NOMO-1 treated with DMSO at 0.1 percent for 48 hours (cell line): ENCODE measurements around the gene DPP10.

ENCODE experiments used
- DNase-seq: peaks from one replicate; lab custom pipeline; 2025; ENCODE audit not compliant: unreplicated experiment; lab: John Stamatoyannopoulos, UW

The DPP10 gene

GRCh38 chr2:115634578-115634977 lies 1192.1 kb downstream of the DPP10 start:
- no peak for DNase-seq

GRCh38 chr2:115635430-115635829 lies 1193.0 kb downstream of the DPP10 start:
- no peak for DNase-seq

DNA sequence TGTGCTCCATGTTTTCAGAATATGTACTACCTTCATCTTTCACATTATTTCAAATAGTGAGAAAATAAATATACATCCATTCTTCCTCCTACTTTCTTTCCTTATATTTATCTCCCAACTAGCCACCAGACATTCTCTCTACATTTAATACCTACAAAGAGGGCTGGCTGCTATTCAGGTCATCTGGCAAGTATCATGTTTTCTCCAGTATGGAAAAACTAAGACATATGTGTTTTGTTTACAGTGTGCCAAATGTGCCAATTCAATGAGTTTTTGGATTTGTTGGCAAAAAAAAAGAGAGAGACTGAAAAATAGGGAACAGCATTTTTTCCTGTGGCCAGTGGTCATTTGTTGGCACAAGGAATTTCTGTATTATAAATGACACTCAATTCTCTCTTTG lies 1207.3 kb downstream of the DPP10 start:
- DNase-seq, result no peak

- no peak for DNase-seq
Observed at GRCh38 chr2:115650827-115651226, 1208.4 kb downstream of the DPP10 start.

DNA sequence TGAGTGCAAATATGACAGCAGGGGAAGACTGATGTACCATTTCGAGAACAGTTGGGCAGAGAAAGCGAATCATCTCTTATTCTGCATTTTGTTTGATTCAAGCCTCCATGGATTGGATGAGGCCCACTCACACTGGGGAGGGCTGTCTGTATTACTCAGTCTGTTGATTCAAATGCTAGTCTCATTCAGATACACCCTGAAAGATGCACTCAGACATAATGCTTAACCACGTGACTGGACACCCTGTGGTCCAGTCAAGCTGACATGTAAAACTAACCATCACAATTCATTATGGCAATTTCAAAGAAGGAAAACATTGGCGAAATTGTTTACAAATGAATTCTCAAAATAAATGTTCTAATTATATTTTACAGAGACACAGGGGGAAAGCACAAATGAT lies 1210.2 kb downstream of the DPP10 start:
- DNase-seq, result no peak

DNA sequence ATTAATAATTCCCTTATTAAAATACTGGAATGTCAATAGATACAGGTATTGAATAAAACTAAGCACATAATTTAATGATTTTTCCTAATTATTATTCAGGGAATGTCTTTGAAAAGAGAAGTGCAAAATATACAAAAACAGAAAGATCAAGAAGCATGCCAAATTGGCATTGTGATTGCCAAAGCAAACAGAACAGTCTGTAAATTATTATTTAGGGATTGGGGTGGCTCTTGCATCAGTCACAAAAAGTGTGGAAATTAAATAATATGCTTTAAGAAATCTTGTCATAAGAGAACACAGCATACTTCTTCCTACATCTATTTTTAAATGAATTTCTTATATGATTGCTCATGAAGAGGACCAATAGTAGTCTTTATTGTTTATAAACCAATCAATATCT lies 1211.9 kb downstream of the DPP10 start:
- no peak for DNase-seq

- DNase-seq, result no peak
Observed at GRCh38 chr2:115678129-115678528, 1235.7 kb downstream of the DPP10 start.

DNA sequence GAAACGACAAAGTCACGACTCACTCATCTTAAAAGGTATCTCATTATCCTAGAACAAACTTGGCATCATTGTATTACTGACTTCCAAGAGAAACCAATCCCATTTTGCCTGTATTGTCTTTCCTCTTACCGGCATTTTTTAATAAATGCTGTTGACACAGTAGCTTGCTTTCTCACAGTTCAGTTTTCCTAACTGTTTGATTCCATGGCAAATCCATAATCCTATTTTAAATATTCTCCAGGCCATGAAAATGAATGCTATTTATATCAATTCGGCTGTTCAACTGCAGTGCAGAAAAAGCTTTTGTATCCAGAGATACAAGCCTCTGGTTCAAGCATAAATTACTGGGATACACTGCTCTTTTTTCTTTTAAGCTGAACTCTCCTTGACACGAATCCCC lies 1241.9 kb downstream of the DPP10 start:
- no peak for DNase-seq

GRCh38 chr2:115691409-115691808 lies 1249.0 kb downstream of the DPP10 start:
- no peak for DNase-seq

- DNase-seq, result no peak
Observed at GRCh38 chr2:115694651-115695050, 1252.2 kb downstream of the DPP10 start.

GRCh38 chr2:115733190-115733775 lies 1290.8 kb downstream of the DPP10 start:
- no peak for DNase-seq

- no peak for DNase-seq
Observed at GRCh38 chr2:115738111-115738510, 1295.7 kb downstream of the DPP10 start.

- DNase-seq, result no peak
Observed at GRCh38 chr2:115739574-115739973, 1297.1 kb downstream of the DPP10 start.

DNA sequence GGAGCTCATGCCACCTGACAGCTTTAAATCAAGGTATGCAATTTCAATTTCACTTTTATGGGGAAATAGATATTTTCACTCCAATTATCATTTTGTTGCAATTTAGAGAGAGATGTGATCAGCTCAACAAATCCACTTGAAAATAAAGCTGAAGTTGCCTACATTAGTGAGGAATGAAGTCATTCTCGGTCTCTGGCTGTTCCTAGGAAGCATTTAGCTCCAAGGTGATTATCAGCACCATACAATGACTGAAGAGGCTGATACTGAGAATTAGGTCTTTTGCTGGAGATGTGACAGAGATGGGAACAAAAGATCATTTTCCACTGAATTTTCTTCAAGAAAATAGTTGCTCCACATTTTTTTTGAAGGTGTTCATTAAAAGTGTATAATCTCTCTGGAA lies 1303.7 kb downstream of the DPP10 start:
- DNase-seq, result no peak

DNA sequence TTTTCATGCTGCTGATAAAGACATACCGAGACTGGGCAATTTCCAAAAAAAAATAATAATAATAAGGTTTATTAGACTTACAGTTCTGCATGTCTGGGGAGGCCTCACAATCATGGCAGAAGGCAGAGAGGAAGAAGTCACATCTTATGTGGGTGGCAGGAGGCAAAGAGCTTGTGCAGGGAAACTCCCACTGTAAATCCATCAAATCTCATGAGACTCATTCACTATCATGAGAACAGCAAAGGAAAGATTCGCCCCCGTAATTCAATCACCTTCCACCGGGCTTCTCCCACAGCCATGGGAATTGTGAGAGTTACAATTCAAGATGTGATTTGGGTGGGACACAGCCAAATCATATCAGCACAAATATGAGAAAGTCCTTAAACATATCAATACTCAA lies 1314.8 kb downstream of the DPP10 start:
- no peak for DNase-seq

GRCh38 chr2:115763601-115764000 lies 1321.2 kb downstream of the DPP10 start:
- no peak for DNase-seq

DNA sequence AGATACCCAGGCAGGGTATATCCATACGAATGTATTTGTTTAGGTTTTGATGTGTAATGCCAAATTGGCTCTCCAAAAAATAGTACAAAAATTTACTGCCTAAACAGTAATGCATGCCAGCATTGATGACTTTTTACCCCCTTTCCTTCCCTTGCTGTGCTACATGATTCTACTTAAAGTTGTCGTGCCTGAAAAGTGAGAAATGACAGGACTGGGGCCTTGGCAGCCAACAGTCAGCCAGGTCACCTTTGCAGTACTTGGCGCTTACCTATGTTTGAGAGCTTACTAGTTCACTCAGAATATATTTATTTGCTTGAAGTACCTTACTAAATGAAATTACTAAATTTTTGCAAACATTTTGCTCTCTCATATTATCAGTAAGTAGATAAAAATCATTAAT lies 1329.1 kb downstream of the DPP10 start:
- no peak for DNase-seq

GRCh38 chr2:115774361-115774760 lies 1331.9 kb downstream of the DPP10 start:
- no peak for DNase-seq

- no peak for DNase-seq
Observed at GRCh38 chr2:115779085-115779632, 1336.7 kb downstream of the DPP10 start.

DNA sequence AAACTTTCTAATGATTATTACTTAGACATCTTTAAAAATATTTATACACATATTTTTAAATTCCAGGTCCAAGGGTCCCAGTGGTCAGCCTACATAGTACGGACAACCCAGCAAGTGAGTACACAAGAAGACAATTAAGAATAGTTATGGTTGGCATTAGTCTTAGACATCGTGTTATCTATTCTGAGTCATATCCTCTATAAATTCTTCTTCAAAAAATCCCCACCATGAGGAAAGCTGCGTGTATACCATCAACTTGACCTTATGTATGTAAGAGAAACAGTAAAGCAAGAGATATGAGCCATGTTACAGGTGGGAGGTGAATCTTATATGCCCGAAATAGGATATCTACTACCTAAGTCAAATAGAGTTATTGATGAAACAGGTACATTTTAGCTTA lies 1339.8 kb downstream of the DPP10 start:
- DNase-seq, result no peak

- DNase-seq, result no peak
Observed at GRCh38 chr2:115796078-115796477, 1353.6 kb downstream of the DPP10 start.

GRCh38 chr2:115807276-115807675 lies 1364.8 kb downstream of the DPP10 start:
- no peak for DNase-seq

DNA sequence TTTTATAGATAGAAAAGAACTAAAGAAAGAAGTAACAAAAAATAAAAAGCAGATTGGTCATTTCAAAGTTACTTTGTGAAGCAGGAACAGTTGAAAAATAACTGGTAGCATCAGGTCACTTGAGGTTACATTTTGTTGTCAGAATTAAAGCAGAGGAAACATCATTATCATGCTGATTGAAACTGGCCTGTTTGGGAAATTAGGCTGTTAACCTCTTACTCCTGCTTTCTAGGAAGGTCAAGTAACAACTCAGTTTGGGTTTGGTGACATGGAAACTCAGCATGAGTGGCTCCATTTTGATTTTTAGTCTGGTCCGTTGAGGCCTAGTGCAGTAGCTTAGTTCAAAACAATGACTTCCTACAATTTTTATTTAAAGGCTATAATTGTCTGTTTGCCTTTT lies 1383.5 kb downstream of the DPP10 start:
- DNase-seq, result no peak
